Keratinocyte (primary cell): ENCODE results near the gene RBM22. TPM values are rescaled to one million over a fixed set of nuclear protein-coding genes. Genes with fewer than 3 reads are reported as not detected.
A peak's percentile ranks its signal among the peaks of the same experiment; 100 is the strongest.

ENCODE experiments used
- DNase-seq: peaks from one replicate; pipeline ENCODE4 v3.0.0-alpha.2; 2011; ENCODE audit warnings: low read depth, missing footprints, low spot score
- FAIRE-seq: peaks from 2 replicates; lab custom pipeline; 2011; peaks lifted over from hg19 to GRCh38; lab: Jason Lieb, UNC
- H2AFZ ChIP-seq: 2 replicates; pipeline ENCODE4 v1.6.0; 2012; ENCODE audit warnings: low read length, control low read depth, inconsistent platforms; ENCODE audit not compliant: control insufficient read depth
- H3K27ac ChIP-seq: 2 replicates; pipeline ENCODE4 v1.5.1; 2011; ENCODE audit warnings: low read length; ENCODE audit not compliant: control insufficient read depth, insufficient read depth
- H3K27me3 ChIP-seq: 3 replicates; pipeline ENCODE4 v1.6.0; 2011; ENCODE audit warnings: low read length; ENCODE audit not compliant: control insufficient read depth, insufficient read depth; ENCODE audit errors: extremely low read depth
- H3K36me3 ChIP-seq, 2 experiments: 2 replicates in 1 of 2; 3 replicates in 1 of 2; pipeline ENCODE4 v1.5.1; 2011; ENCODE audit warnings: low read length in 2 of 2, mild to moderate bottlenecking in 1 of 2; ENCODE audit not compliant: control insufficient read depth in 2 of 2, insufficient read depth in 2 of 2; ENCODE audit errors: extremely low read depth in 1 of 2
- H3K4me1 ChIP-seq: 3 replicates; pipeline ENCODE4 v1.5.1; 2011; ENCODE audit warnings: low read length; ENCODE audit not compliant: control insufficient read depth, insufficient read depth; ENCODE audit errors: extremely low read depth
- H3K4me2 ChIP-seq: 3 replicates; pipeline ENCODE4 v1.6.0; 2011; ENCODE audit warnings: low read depth, low read length; ENCODE audit not compliant: control insufficient read depth, insufficient read depth; ENCODE audit errors: extremely low read depth
- H3K4me3 ChIP-seq, 3 experiments: fragments of 200-600 bp in 1 of 3; sonication (generic) in 1 of 3; 2 replicates in 2 of 3; 3 replicates in 1 of 3; pipeline ENCODE4 v1.5.1; 2011 to 2016; ENCODE audit warnings: low read length in 3 of 3, mild to moderate bottlenecking in 3 of 3, control low read depth in 2 of 3, inconsistent platforms in 1 of 3, low read depth in 1 of 3, mixed read lengths in 1 of 3, mixed run types in 1 of 3, moderate library complexity in 1 of 3; ENCODE audit not compliant: control insufficient read depth in 2 of 3, insufficient read depth in 2 of 3; ENCODE audit errors: extremely low read depth in 1 of 3
- H3K79me2 ChIP-seq: 2 replicates; pipeline ENCODE4 v1.6.0; 2012; ENCODE audit warnings: low read length; ENCODE audit not compliant: control insufficient read depth, insufficient read depth
- H3K9ac ChIP-seq: 3 replicates; pipeline ENCODE4 v1.6.0; 2011; ENCODE audit warnings: low read length; ENCODE audit not compliant: control insufficient read depth, insufficient read depth; ENCODE audit errors: extremely low read depth
- H3K9me1 ChIP-seq: 3 replicates; pipeline ENCODE4 v1.6.0; 2011; ENCODE audit warnings: low read length; ENCODE audit not compliant: control insufficient read depth, insufficient read depth; ENCODE audit errors: extremely low read depth
- H3K9me3 ChIP-seq: 2 replicates; pipeline ENCODE4 v1.5.1; 2012; ENCODE audit warnings: low read depth, low read length; ENCODE audit not compliant: control insufficient read depth
- H4K20me1 ChIP-seq: 3 replicates; pipeline ENCODE4 v1.6.0; 2011; ENCODE audit warnings: low read length; ENCODE audit not compliant: control insufficient read depth, insufficient read depth; ENCODE audit errors: extremely low read depth
- CTCF ChIP-seq, 3 experiments: IDR thresholded peaks in 1 of 3; conservative IDR thresholded peaks in 1 of 3; optimal IDR thresholded peaks in 1 of 3; 2 replicates in 2 of 3; 3 replicates in 1 of 3; pipeline versions ENCODE3 to v1.5.1; 2011; ENCODE audit warnings: low read length in 3 of 3, mild to moderate bottlenecking in 3 of 3, moderate library complexity in 2 of 3, control low read depth in 1 of 3, inconsistent platforms in 1 of 3; ENCODE audit not compliant: insufficient read depth in 2 of 3; ENCODE audit errors: extremely low read depth in 1 of 3
- EZH2 ChIP-seq: IDR thresholded peaks from one replicate; pipeline ENCODE4 v1.6.1; 2012; ENCODE audit warnings: inconsistent platforms, mild to moderate bottlenecking, low read length, moderate library complexity
- dilution Hi-C: fragments of 300-500 bp; cut with MboI; formaldehyde crosslinking; loops from one replicate; pipeline ENCODE4 v1.7.0; 2020; ENCODE audit warnings: low sequenced_read_pairs; ENCODE audit not compliant: extremely low pct_ligation_motif_present
- polyA plus RNA-seq, 5 experiments: library from polyadenylated mRNA; depleted of rRNA in 3 of 5; stranded (reverse) in 3 of 5; stranded (forward) in 1 of 5; unstranded in 1 of 5; fragments of >200 nt; gene quantifications; 1 replicate in 1 of 5; 2 replicates in 3 of 5; 3 replicates in 1 of 5; pipeline versions ENCODE4 v1.2.1 to v1.2.3, GENCODE V29; 2011 to 2012; ENCODE audit warnings: missing spikeins in 2 of 5, low read depth in 1 of 5, low replicate concordance in 1 of 5

RBM22 gene
- polyA plus RNA-seq, 1 donor (not counting 4 experiments of a cell fraction or from before 2014, with no cell fraction given): 34.7 TPM

DNA sequence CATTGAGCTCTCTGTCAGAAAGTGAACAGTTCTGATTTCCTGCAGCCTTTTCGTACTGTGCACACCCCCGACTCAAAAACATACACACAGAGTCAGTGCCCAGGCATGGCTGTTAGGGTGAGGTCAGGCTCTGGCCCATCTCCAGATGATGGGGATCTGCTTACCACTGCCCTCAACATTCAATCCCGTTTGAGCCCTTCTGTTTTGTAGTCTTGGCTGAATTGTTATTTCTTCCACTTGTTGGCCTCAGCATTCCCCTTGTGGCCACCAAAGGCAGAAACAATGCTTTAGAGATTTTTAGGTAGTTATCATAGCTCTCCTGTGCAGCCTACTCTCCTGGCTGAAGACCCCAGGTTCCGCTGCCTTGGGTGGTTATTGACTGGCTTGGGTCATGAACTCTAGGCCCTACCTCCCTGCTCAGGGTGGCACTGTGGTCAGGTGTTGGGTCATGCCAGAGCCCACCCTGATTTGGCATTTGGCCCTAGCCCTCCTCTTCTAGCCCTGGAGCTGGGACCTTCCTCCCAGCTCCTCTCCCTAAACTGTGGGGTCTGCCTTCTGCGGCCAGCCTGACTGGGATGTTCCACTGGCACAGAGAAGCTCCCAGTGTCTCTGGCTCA, 47.6 kb downstream of the RBM22 start:
- no peaks in the 10 kb centered on the region for H3K4me1 ChIP-seq
- H3K4me3 ChIP-seq: no peak overlapping the region
- no peak overlapping the region for H3K9ac ChIP-seq
- no peak overlapping the region for H2AFZ ChIP-seq
- FAIRE-seq (no peak), DNase-seq (no peak)
- H3K9me1 ChIP-seq: no peaks in the 10 kb centered on the region
- peak in 1 of 3 experiments; percentile 18 for TF ChIP-seq CTCF (optimal IDR thresholded peaks at IDR 0.05 in 1 of 3, IDR thresholded peaks at IDR 0.05 in 1 of 3, conservative IDR thresholded peaks at IDR 0.05 in 1 of 3; ENCODE audit: extremely low read depth in 1 of 3, insufficient read depth in 2 of 3, low read length in 3 of 3)
- no peak for TF ChIP-seq EZH2
- H3K27me3 ChIP-seq: no peaks in the 10 kb centered on the region
- no peak overlapping the region for H3K4me2 ChIP-seq
- H4K20me1 ChIP-seq: no peaks in the 10 kb centered on the region
- no peaks in the 10 kb centered on the region for H3K79me2 ChIP-seq
- dilution Hi-C loops: no loop called here
- H3K27ac ChIP-seq: no peak overlapping the region
- H3K9me3 ChIP-seq: no peaks in the 10 kb centered on the region
- H3K36me3 ChIP-seq: peaks cover 2 to 7% of the 10 kb centered on the region in 2 experiments

- DNase-seq (no peak), FAIRE-seq (no peak)
- dilution Hi-C loops: no loop called here
- no peak overlapping the region for H3K9ac ChIP-seq
- H3K4me3 ChIP-seq: no peak overlapping the region
- H4K20me1 ChIP-seq: no peaks in the 10 kb centered on the region
- no peaks in the 10 kb centered on the region for H3K27me3 ChIP-seq
- H2AFZ ChIP-seq: no peak overlapping the region
- no peak overlapping the region for H3K27ac ChIP-seq
- no peaks in the 10 kb centered on the region for H3K79me2 ChIP-seq
- H3K9me1 ChIP-seq: no peaks in the 10 kb centered on the region
- H3K9me3 ChIP-seq: no peaks in the 10 kb centered on the region
- no peaks in the 10 kb centered on the region for H3K4me1 ChIP-seq
- H3K36me3 ChIP-seq: peaks cover 2 to 9% of the 10 kb centered on the region in 2 experiments
- H3K4me2 ChIP-seq: no peak overlapping the region
- TF ChIP-seq EZH2: no peak
- no peak for TF ChIP-seq CTCF (optimal IDR thresholded peaks at IDR 0.05 in 1 of 3, IDR thresholded peaks at IDR 0.05 in 1 of 3, conservative IDR thresholded peaks at IDR 0.05 in 1 of 3; ENCODE audit: extremely low read depth in 1 of 3, insufficient read depth in 2 of 3, low read length in 3 of 3)
Observed at GRCh38 chr5:150651924-150652671, 48.8 kb downstream of the RBM22 start.
